Head of caudate nucleus (tissue), 42 donors: ENCODE data around the gene TMED9.

Source experiments
- DNase-seq, 42 donors: peaks; one replicate each; pipeline versions ENCODE4 v3.0.0 to v3.0.0-alpha.2; 2020 to 2021; ENCODE audit warnings: mixed read lengths in 7 of 42
- intact Hi-C: fragments of 100-400 bp; cut with DNase I; formaldehyde crosslinking; loops from one replicate; pipeline ENCODE4 v1.15.0; 2022

The TMED9 gene

DNA sequence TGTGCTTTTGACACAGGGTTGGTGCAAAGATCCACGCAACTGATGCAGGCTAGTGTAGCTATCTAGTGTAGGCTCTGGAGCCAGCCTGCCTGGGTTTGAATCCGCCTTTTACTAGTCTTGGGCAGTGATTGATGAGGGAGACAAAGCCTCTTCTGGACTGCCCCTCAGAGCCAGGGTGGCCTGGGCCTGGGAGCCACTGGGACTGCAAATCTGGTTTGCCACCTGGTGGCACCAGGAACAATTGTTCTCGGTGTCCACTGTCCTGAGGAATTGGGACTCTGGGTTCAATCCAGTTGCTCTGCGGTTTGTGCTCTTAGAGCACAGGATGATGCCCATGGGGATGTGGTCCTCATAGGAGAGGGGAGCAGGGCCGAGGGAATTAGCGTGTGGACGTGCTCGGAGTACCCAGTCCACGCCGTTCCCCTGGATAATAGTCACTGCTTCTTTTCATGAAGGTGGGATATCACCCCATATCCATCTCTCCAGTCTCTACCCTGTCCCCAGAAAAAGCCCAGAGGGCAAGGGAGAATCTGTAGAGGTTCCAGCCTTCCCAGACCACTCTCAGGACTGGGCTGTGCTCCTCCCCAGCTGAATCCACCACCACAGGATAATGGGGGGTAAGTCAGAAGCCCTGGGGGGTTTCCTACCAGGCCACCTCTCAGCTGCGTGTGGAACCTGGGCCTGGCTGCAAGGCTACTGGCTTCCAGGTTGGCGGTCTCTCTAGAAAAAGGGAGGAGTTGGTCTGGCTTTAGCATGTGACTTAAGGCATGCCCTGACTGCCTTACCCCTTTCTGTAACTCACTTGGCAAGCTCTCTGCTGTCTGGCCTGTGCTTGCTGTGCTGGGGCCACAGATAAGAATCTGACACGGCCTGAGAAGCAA, 9.8 kb downstream of the TMED9 start:
- DNase-seq, result peak in 1 of 42 donors; percentile 30
- intact Hi-C loops, result no loop called here

DNA sequence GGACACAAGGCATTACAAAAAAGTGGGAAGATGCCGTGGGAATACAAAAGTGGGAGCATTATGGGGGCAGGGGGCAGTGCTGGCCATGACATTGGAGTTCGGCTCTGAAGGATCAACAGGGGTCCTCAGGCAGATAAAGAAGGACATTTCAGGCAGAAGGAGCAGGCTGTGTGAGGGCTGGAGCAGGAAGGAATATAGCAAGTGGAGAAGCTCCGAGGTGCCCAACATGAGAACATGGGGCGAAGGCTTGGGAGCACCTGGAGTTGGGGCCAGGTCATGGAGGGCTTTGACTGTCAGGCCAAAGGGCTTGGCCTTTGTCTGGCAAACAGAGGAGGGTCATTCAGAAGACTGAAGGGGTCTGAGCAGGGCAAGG, 10.4 kb downstream of the TMED9 start:
- DNase-seq, result no peak
- intact Hi-C loops, result no loop called here

DNA sequence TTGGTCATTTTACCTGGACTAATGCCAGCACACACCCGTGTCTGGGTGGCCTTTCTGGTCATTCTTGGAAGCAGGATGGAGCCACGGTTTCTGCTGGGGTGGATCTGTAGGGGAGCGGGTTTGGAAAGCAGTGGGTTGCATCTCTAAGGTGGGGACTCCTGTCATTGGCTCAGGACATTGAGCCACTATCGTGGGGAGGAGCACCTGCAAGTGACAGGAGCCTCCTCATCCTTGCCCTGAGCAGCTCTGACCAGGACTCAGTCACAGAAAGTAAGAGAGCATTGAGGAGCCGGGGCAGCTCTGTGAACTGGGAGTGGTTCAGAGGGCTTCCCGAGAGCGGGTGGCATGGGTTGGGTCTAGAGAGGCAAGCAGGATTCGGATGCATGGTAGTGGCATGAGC, 11.6 kb downstream of the TMED9 start:
- DNase-seq, result peak in 1 of 42 donors; percentile 10
- intact Hi-C loops, result no loop called here

DNA sequence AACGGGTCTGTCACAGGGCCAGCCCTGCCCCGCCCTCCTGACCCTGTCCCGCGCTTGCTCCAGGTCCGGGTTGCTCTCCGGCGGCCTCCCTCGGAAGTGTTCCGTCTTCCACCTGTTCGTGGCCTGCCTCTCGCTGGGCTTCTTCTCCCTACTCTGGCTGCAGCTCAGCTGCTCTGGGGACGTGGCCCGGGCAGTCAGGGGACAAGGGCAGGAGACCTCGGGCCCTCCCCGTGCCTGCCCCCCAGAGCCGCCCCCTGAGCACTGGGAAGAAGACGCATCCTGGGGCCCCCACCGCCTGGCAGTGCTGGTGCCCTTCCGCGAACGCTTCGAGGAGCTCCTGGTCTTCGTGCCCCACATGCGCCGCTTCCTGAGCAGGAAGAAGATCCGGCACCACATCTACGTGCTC, 12.1 kb downstream of the TMED9 start:
- intact Hi-C loops, result no loop called here
- DNase-seq, result no peak

DNA sequence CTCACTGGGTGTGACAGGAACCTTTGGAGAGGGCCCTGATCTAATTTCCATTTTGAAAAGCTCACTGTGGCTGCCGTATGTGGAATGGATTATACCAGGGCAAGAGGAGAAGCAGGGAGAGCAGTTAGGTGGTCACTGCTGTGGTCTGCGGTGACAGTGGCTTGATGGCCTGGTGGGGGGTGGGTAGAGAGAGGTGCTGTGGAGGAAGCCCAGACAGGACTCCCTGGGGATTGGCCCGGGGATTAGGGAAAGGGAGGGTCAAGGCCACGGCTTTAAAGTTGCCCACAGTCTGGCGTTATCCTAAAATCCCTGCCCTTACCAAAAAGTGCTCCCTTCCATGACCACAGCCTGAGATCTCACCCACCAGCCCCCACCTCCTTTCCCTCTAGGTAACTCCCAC, 12.7 kb downstream of the TMED9 start:
- intact Hi-C loops, result no loop called here
- DNase-seq, result peak in 1 of 42 donors; percentile 27

DNA sequence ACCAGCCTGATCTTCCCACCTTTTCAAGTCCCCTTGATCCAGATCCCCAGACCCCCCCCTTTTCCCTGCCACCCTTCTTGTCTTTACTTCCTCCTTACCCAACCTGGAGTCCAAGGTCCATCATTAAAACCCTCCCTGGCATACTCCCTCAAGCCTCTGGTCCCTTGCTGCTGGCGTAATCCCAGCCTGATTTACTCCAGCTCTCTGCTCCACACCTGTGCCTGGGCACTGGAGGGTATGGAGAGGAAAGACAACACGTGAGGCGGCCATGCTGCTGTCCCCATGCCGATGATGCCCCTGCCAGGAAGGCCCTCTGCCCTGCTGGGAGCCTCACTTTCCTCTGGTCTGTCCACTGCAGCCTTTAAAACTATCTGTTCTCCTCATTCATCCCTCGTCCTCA, 13.1 kb downstream of the TMED9 start:
- peak in 2 of 42 donors; percentile 6 to 20 for DNase-seq
- intact Hi-C loops, result no loop called here

DNA sequence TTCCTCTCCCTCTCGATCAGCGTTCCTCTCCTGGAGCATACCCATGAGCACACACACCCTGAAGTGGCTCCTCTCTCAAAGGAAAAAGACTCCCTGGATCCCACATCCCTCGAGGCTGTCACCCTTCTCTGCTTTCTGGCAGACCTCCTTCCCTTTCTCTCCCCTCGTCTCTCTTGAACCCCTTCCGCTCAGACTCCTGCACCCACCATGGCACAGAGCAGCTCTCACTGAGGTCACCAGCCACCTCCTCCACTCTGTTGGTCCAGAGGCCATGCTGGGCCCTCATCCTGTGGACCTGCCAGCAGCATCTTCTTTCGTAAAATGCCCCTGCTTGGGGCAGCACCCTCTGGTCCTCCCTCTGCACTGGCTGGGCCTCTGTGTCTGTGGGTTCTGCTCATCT, 13.7 kb downstream of the TMED9 start:
- intact Hi-C loops, result no loop called here
- peak in 3 of 42 donors; percentile 12 to 30 (median 18) for DNase-seq

DNA sequence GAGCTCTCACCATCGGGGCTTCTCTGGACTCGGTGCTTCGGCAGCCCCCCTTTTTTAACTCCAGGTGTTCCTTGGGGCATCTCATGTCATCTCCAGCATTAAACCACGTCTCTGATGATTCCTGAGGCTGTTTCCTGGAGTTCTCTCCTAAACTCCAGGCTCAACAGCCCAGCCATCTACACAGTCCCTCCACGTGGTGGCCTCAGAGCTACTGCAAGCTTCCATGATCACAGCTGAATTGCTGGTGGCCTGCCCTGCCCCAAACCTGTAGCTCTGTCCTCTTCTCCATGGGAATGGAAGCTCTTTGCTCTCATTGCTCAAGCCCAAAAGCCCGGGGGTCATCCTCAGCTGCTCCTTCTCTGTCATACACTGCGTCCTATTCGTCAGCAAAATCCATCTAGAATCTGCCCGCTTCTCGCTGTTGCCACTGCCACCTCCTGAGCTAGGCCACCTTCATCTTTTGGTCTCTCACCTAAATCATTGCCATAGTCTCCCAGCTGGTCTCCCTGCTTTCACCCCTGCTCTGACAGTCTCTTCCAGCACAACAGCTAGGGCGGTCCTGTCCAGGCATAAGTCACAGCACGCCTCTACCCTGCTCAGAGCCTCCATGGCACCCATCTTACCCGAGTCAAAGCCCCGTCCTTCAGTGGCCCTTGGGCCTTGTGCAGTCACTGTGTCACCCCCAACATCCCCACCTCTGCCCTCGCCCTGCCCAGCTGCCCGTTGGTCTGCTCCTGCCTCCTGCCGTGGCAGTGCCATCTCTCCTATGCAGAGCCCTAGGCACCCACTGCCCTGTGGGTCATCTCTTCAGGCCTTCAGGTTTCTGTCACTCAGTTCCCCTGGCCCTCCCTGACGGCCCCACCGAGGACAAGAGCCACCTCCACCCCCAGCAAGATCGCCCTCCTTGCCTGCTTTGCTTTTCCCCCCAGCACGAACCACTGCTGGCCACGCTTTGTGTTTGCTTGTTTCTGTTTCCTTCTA, 14.4 kb downstream of the TMED9 start:
- DNase-seq, result peak in 4 of 42 donors; percentile 11 to 33 (median 22)
- intact Hi-C loops, result no loop called here

DNA sequence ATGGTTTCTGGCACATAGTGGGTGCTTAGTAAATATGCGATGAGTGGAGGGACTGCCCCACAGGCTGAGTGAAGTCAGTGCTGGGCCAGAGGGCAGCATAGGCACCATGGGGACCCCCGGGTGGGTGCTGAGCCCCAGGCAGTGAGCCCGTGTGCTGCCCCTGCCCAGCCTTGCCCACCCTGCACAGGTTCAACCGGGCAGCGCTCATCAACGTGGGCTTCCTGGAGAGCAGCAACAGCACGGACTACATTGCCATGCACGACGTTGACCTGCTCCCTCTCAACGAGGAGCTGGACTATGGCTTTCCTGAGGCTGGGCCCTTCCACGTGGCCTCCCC, 15.1 kb downstream of the TMED9 start:
- intact Hi-C loops, result no loop called here
- no peak for DNase-seq

DNA sequence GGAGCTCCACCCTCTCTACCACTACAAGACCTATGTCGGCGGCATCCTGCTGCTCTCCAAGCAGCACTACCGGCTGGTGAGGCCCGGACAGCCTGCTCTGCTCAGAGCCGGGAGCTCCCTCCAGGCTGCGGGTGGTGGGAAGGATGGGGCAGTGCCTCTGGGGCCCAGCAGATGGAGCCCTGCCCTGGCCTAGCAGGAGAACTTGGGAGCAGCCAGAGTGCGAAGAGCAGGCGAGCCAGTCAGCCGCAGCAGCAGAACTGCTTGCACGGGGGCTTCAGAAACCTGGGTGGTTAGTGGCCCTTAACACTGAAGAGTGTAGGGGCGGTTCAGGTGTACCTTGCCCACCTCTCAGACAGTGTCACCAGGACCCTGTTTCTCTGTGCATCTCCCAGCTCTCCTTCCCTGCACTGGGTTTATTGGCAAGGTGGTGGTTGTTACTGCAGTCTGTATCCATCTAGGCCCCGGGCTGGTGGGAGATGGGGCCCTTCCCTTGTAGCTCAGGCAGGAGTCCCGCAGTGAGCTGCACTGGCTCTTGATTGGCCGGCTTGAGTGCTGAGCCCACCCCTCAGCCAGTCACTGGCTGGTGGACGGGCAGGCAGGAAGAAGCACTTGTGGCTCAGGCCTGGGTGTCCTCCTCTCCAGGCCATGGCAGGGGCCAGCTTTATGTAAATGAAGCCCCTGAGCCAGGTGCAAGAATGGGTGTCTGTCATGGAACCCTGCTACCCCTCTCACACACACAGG, 15.6 kb downstream of the TMED9 start:
- intact Hi-C loops, result no loop called here
- DNase-seq, result peak; percentile 58 to 93 (median 82)

DNA sequence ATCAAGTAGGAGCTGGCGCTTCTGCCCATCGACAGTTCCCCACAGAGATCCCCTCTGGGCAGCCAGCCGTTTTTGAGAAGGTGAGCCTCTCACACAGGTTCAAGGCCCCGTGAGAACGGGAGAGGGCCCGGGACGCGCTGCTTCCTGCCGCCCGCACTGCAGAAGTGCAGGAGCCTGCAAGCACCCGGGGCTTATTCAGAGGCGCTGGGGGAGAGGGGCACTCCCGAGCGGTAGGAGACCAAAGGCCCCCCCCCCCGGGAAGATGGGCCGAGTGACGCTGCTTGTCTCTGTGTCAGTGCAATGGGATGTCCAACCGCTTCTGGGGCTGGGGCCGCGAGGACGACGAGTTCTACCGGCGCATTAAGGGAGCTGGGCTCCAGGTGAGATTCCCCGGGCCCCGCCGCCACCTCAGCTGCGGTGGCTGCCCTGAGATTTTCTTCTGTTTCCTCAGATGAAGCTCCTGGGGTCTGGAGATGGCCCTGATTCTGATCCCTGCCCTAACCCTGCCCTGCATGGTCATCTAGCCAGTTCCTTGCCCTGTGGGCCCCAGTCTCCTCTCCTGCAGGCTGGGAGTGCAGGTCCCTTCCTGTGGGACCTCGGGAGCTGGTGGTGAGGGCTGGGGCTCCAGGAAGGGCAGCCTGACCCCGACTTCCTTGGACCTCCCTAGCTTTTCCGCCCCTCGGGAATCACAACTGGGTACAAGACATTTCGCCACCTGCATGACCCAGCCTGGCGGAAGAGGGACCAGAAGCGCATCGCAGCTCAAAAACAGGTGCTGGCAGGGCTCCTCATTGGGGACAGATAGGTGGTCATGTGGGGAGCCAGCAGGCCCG, 16.5 kb downstream of the TMED9 start:
- intact Hi-C loops, result no loop called here
- DNase-seq, result peak in 2 of 42 donors; percentile 32 to 38

DNA sequence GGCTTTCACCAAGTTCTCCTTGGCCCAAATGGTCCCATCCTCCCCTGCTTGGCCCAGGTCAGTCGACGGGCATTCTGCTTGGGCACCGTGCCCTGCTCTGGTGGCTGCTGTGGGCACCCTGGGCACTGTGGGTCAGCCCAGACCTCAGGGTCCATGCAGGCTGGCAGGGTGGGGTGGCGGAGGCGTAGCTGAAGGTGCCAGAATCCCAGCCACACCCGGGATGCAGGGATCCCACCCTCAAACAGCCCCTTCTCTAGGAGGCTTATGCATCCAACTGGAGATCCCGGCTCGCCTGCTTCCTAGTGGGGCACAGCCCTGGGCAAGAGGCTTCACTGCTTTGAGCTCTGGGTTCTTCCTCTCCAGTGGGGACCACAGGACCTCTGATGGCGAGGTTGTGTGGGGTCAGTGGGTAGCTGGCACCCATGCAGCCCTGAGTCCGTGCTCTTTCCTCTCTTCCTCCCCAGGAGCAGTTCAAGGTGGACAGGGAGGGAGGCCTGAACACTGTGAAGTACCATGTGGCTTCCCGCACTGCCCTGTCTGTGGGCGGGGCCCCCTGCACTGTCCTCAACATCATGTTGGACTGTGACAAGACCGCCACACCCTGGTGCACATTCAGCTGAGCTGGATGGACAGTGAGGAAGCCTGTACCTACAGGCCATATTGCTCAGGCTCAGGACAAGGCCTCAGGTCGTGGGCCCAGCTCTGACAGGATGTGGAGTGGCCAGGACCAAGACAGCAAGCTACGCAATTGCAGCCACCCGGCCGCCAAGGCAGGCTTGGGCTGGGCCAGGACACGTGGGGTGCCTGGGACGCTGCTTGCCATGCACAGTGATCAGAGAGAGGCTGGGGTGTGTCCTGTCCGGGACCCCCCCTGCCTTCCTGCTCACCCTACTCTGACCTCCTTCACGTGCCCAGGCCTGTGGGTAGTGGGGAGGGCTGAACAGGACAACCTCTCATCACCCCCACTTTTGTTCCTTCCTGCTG, 17.4 kb downstream of the TMED9 start:
- peak in 2 of 42 donors; percentile 37 to 40 for DNase-seq
- intact Hi-C loops, result no loop called here

DNA sequence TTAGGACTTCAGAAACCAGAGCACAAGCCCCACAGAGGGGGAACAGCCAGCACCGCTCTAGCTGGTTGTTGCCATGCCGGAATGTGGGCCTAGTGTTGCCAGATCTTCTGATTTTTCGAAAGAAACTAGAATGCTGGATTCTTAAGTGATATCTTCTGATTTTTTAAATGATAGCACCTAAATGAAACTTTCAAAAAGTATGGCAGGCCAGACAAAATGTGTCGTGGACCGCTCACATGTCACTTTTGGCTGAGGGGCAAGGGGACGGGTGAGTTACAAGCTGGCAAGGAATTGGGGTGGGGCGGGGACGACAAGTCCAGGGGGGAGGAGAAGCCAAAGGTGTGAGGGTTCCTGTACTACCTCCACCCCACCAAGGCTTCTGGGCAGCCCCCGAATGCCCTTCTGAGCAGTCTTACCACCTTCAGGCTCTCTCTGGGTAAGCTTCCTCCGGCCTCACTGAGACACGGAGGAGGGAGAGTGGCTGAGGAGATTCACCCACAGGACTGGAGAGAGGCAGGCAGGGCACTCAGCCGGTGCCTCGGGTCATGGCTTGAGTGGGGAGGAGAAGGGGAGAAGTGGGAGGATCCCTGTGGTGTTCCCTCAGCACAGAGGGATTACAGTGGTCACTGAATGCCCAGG, 18.2 kb downstream of the TMED9 start:
- intact Hi-C loops, result no loop called here

DNA sequence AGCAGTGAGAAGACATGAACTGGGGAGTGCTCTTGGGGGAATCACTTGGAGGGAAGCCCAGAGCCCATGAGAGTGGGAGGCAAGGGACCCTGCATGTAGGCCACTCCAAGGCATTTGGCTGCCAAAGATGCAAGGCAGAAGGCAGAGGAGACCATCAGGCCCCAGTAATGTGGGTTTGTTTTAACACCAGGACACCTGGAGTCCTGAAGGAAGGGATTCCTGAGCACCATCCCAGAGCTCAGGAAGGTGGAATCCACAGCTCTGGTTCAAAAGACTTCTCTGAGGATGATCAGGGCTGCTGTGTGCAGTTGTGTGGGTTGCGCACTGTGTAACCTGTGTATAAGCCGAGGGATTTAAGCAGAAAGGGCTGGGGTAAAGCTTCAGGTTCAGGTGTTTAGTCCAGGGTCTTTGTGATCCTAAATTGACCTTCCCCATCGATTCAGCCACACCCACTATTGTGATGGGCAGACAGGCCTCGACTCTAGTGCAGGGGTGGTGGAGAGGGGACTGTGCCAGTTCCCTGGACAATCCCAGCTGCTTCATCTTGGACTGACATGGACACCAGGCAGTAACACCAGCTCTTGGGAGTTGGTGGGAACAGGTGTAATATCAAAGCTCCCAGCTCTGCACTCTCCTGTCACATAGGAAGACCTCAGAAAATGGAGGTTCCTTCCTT, 18.9 kb downstream of the TMED9 start:
- peak in 1 of 42 donors; percentile 32 for DNase-seq
- intact Hi-C loops, result no loop called here

More for the DNA sequence above, 18.2 kb downstream of the TMED9 start:
- peak in 2 of 42 donors; percentile 37 for DNase-seq

DNA sequence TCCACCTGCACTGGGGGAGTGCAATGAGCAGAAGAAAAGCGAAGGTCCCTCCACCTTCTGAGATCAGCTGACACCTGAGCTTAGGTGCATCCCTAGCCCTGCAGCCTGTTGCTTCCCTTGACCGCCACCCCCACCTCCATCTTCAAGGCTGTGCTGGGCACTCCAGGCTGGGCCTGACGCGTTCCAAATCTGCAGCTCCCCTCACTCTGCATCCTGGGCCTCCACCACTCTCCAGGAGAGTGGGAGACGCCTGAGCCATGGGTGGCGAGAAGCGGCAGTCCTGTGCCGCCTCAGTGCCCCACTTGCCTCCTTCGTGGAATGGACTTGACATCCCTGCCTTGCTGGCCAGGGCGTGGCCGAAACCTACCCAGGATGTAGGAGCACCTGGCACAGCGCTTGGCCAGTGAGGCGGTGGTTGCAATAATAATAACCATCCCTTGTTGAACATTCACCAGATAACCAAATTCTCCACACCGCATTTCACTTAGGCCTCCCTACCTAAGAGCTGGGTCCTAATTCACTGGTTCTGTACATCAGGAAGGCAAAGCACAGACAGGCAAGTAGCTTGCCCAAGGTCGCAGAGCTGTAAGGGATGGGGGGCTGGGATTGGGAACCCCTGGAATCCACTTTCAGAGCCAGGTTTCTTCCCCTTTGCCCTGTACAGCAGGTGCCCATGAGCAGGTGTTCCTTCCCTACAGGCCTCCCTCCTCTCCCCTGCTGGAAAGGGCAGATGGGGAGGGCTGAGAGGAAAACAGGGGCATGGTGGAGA, 19.6 kb downstream of the TMED9 start:
- peak in 2 of 42 donors; percentile 32 to 35 for DNase-seq
- intact Hi-C loops, result no loop called here
